Glomerular visceral epithelial cell (primary cell): ENCODE results near the gene SSPN.

Experiments used
- DNase-seq: peaks from one replicate; pipeline ENCODE4 v3.0.0-alpha.2; 2016; ENCODE audit errors: extremely low spot score

Gene SSPN

DNA sequence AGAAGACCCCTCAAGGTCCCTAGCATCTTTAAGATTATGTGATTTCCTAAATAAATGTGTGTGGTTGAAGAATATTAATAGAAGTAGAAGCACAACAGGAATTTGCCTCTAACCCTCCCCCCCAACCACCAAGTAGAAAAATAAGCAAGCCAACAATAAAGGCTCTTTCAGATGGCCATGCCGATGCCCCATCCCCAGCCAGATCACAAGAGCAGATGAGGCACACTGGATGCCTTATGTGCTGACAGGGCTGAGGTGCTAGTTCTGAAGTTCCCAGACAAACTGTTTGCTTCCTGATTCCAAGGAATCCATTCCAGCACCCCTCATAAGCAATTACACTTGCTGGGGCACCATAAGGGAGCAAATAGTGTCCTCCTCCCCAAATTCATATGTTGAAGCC, 90.0 kb downstream of the SSPN start:
- DNase-seq = no peak

GRCh38 chr12:26286186-26286585, 90.8 kb downstream of the SSPN start:
- no peak for DNase-seq

DNA sequence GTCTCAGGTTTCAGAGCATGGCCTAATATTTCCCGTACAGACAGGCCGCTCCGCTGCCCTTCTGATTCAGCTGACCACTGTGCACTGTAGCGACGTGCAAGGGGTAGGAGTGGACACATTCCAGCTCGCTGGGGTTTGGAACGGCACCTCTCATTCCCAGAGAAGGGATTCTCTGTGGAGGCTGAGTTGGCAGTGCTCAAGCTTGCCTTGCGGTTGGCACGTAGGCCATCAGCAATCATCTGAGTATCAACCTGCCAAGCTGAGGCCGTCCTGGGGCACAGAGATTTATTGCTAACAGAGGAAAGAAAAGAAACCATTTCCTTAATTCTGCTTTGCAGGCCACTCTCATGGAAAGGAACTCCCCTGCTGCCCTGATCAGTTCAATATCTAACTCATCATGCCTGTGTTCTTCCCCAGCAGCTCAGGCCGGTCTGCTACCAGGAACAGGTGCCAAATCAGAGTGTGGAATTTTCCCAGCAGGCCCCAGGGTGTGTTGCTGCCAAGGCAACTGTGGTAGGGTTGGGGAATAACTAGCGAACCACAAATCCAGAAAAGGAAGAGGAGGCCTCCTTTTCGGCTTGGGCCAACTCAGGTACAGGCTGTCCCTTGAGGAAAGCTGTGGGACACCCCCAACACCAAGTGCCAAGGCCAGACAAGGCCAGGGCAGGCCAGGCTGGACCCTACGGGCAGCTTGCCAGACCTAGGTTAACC, 92.5 kb downstream of the SSPN start:
- peak; percentile 95 for DNase-seq

DNA sequence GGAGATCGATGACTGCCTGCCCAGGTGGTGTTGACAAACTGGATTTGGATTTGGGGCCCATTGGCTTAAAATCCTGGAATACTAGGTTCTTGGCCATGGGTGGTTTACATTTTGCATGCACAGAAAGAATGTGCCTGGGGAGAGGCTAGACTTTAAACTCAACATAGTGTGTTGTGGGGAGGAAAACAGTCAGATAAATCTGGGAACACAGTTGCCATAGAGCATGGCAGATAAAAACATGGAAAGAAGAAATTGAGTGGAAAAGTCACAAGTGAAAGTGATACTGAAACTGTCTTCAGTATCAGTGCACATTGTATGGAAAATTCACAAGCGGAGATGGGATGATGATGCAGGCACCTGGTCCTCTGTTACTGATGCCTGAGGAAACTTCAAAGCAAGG, 95.2 kb downstream of the SSPN start:
- no peak for DNase-seq

DNA sequence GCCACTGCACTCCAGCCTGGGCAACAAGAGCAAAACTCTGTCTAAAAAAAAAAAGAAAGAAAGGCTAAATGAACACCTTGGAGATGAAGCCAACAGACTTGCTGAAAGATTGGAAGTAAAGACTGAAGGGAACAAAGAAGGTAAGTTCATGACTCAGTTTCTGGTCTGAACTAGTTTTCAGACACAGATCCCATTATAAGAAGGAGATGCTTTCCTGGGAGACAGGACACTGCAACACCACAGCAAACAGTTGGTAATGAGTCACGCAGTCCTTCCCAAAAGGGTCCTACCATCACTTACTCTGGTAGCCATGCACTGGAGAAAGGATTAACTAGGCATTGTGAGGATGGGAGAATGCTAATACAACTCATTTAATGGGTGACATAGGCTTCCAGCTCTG, 97.2 kb downstream of the SSPN start:
- no peak for DNase-seq

GRCh38 chr12:26293612-26294011, 98.2 kb downstream of the SSPN start:
- no peak for DNase-seq

GRCh38 chr12:26295001-26295400, 99.6 kb downstream of the SSPN start:
- DNase-seq = no peak

DNA sequence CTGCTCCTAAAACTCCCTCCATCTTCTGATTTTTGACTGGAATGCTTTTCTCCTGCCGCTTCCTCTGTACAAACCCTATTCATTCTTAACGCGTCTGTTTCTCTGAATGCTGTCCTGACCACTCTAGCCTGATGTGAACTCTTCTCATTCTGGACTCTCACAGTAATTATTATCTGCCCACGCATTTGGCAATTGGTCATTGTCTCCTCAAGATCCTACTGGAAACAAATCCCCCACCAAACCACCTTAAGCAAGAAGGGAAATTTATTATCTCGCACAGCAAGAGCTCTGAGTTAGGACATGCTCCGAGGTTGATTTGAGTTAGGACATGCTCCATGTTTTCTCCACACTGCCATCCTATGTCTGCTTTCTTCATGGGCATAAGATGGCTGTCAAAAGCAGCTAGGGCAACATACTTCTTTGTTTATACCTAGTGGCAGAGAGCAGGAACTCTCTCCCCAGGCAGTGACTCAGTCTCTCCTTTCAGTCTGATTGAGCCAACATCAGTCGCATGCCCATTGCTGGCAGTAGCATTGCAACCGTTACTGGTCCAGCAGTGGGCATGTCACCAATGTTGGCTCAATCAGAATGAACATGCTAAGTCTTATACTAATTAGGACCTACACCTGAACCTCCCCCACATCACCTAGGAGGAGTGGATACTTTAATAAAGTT, 102.2 kb downstream of the SSPN start:
- DNase-seq = no peak

DNA sequence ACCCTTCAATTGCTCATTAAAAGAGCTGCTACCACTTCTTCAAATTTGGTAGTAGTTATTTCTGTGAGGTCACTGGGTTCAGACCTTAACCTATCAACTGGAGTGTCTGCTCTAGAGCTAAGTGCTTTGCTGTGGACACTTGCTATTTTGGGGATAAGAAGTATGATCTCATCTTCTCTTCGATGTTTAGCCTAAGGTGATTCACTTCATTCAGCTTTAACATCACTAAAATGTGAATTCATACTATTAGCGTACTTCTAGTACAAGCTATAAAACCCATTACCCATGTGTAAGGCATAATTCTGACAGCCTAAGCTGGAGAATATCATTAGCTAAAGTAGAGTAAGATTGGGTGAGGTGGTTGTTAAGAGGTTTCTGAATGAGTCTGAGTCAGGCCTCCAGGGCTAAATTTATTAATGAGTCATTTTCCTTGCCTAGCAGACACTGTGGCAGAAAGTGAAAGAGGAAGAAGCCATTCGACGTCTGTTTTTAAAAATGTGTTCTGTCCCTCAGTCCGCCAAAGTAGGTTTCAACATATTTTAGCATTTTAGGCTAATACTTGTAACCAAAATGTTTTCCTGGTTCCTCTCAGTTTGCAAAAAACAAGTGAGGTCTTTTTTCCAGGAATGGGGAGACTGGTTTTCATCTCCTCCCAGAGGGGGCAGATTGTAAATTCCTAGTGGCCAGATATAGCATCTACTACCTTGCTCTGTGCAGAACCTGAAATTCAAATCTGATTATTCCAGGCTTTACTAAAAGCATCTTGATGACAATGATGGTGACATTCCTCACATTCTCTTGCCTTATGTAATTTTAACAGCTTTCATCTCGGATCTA, 103.6 kb downstream of the SSPN start:
- DNase-seq = peak; percentile 77

GRCh38 chr12:26299751-26300150, 104.4 kb downstream of the SSPN start:
- DNase-seq = no peak
